ENCODE results near the gene LRFN4.
A peak's percentile ranks its signal among the peaks of the same experiment; 100 is the strongest.
"Not testable (repeated sequence)": the region's sequence is repeated elsewhere in the genome, so short reads cannot be mapped to it uniquely, and the experiment has no call there.

LRFN4 gene

GRCh38 chr11:66856496-66857233 lies at the start of gene LRFN4:
Gene LRFN4 (plus strand): TSS chr11:66857064. CDS start chr11:66857745, 681 bp downstream.
- DNase-seq = no peak

DNA sequence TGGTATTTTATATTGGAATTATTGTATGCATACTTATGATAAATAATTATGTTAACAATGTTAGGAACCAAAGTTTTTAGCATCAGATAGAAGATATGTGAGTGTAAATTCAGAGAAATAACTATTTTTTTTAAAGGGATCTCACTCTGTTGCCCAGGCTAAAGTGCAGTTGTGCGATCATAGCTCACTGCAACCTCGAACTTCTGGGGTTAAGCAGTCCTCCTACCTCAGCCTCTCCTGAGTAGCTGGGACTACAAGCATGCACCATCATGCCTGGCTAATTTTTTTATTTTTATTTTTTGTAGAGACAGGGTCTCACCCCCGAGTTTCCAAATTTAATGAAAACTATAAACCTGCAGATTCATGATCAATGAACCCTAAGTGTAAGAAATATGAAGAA lies 47.3 kb upstream of the LRFN4 start:
- DNase-seq = no peak

DNA sequence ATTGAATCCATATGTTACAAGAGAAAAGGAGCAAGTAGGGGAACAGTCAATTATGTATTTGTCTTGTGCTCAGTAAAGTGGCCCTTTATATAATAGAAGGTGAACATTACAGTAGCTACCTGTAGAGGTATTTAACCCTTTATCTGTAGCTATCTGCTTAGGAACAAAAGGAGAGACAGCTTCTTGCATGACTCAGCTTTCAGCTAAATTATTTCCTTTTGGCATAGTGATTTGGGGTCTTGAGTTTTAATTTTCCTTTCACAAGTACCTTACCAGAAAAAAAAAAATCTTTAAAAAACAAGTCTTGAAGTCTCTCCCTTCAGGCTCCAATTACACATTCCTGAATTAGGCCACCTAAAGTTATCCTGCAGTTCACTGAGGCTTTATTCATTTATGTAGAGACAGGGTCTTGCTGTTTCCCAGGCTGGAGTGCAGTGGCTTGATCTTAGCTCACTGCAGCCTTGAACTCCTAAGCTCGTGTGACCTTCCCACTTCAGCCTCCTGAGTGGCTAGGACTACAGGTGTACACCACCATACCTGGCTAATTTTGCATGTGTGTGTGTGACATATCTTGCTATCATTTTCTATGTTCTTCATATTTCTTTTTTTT lies 46.2 kb upstream of the LRFN4 start:
- no peak for DNase-seq

DNA sequence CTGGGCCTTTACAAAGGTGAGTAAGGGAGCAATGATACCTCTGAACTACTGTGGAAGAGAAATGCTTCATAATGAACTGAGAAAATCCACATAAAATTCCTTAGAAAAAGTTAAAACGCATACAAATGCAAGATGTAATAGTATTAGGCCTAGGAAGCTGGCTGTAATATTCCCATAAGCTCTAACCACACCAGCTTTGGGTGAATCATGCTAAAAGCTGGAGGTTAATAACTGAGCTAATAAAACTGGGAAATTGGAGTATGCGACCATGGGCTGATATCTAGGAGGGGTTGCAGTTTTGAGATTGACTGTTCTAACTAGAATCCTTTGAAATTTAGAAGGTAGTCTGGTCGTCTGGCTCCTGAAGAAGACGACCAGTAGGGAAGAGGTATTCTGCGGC lies 42.2 kb upstream of the LRFN4 start:
- DNase-seq = no peak

GRCh38 chr11:66815646-66816045 lies 41.2 kb upstream of the LRFN4 start:
- no peak for DNase-seq

DNA sequence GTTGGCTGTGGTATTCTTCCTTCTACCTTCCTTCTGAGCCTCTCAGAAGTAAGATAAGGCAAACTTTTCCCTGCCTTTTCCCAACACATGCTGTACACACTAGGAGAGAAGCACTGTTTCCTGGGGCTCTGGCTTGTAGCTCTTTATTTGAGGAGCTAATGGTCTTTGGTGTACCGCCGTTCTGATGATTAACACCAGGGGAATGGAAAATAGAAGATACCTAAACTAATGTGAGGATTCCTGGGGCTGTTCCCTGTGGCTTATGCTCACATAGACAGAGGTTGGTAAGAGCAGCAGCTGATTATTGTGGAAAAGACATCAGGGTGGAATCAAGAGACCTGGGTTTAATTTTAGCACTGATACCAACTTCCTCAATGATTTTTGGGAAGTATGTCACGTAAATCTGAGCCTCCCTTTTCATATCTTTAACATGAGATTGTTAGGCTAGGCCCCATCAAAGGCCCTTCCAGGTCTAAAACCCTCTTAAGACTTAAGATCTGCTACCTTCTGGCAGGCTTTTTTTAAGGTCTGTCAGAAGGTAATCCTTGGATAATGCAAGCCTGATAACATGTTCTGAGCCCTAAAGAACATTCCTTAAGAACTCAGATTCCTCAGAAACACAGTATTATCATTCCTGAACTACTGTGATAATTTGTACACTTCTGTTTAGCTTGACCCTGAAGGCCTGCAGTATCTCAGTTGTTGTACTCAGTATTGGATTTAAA lies 38.5 kb upstream of the LRFN4 start:
- no peak for DNase-seq

DNA sequence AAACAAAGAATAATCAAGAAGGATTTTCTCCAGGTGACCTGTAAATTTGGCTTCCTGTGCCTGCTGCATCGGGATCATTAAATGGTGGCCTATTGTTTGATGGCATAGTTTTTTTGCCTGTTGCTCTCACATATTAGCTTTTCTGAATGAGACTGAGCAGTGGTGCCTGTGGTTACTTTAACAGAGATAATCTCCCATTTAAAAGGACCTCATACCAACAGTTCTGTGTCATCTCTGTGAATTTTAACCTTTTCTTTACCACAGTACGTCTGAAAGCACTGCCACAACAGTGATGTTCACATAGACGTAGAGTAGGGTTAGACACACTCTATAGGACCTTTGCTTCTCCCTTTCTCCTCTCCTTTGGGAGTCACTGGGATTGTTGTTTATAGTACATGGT lies 36.5 kb upstream of the LRFN4 start:
- no peak for DNase-seq

GRCh38 chr11:66820901-66821300 lies 36.0 kb upstream of the LRFN4 start:
- DNase-seq = no peak

DNA sequence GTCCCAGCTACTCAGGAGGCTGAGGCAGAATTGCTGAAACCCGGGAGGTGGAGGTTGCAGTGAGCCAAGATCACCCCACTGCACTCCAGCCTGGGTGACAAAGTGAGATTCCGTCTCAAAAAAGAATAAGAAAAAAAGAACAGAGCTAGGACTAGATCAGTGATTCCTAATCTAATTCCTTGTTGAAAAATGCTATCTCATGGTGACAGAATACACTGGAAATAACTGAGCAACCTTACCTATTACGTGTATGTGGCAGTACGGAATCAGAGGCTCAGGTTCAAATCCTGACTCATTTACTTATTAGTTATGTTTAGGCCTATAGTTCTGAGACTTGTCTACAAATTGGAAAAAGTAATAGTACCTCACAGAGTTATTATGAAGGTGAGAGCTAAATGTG lies 33.2 kb upstream of the LRFN4 start:
- no peak for DNase-seq

DNA sequence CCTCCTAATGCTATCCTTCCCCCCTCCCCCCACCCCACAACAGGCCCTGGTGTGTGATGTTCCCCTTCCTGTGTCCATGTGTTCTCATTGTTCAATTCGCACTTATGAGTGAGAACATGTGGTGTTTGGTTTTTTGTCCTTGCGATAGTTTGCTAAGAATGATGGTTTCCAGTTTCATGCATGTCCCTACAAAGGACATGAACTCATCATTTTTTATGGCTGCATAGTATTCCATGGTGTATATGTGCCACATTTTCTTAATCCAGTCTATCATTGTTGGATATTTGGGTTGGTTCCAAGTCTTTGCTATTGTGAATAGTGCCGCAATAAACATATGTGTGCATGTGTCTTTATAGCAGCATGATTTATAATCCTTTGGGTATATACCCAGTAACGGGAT lies 32.3 kb upstream of the LRFN4 start:
- DNase-seq = not testable (repeated sequence)

GRCh38 chr11:66834539-66834845 lies 22.4 kb upstream of the LRFN4 start:
- no peak for DNase-seq

- DNase-seq = no peak
These were observed 21.9 kb upstream of the LRFN4 start for GRCh38 chr11:66834943-66835342.

- no peak for DNase-seq
These were observed 21.0 kb upstream of the LRFN4 start for GRCh38 chr11:66835768-66836405.

- DNase-seq = no peak
These were observed 16.4 kb upstream of the LRFN4 start for GRCh38 chr11:66840317-66841091.

DNA sequence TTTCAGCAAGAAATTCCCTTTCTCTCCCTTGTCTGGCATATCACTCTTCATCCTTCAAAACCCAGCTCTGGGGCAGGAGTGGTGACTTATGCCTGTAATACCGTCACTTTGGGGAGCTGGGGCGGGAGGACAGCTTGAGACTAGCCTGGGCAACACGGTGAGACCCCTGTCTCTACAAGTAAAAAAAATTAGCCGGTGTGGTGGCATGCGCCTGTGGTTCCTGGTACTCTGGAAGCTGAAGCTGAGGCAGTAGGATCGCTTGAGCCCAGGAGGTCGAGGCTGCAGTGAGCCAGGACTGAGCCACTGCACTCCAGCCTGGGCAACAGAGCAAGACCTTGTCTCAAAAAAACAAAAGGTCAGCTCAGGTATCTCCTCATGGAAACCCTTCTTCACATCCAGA lies 15.0 kb upstream of the LRFN4 start:
- no peak for DNase-seq

DNA sequence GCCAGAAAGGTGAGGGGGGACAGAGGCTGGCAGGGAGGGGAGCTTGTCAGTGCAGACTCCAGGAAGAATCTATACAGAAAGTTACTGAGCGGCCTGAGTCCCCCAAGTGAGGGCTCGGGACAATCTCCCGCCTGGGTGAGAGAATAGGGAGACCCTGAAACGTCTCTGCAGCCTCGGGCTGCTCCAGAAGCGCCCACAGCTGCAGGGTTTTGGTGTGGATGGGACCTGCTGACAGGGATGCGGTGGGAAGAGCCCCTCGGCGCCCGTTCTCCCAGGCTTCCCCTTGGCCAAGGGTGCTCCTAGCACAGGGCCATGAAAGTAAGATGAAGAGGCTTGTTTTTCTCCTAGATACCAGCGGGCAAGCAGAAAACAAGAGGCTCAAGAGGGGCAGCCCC lies 14.4 kb upstream of the LRFN4 start:
- no peak for DNase-seq

DNA sequence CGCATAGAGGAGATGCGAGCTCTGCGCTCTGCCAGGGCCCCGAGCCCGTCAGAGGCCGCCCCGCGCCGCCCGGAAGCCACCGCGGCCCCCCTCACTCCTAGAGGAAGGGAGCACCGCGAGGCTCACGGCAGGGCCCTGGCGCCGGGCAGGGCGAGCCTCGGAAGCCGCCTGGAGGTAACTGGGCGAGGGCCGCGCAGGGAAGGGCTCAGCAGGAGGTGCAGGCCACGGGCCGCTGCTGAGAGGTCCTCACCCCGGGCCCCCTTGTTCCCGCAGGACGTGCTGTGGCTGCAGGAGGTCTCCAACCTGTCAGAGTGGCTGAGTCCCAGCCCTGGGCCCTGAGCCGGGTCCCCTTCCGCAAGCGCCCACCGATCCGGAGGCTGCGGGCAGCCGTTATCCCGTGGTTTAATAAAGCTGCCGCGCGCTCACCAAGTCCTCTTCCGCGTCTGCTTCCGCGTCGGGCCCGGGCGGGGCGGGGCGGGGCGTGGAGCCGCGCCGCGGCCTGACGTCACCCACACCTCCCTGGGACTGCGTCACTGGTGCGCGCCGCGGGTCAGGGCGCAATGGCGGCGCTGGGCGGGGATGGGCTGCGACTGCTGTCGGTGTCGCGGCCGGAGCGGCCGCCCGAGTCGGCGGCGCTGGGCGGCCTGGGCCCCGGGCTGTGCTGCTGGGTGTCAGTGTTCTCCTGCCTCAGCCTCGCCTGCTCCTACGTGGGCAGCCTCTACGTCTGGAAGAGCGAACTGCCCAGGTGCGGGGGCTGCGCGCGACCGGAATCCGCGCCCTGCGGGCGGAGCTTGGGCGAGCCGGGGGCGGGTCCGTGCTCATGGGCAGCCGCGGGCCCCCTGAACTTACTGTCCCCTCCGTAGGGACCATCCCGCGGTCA lies 13.7 kb upstream of the LRFN4 start, which contains the start of gene RCE1:
Gene RCE1, plus strand, starts transcription at position 546 of the 880 bp plus-strand sequence. Its CDS starts 15 bp downstream, at position 561.
- peak; percentile 96 for DNase-seq

GRCh38 chr11:66843776-66844495 lies 12.9 kb upstream of the LRFN4 start:
- no peak for DNase-seq

DNA sequence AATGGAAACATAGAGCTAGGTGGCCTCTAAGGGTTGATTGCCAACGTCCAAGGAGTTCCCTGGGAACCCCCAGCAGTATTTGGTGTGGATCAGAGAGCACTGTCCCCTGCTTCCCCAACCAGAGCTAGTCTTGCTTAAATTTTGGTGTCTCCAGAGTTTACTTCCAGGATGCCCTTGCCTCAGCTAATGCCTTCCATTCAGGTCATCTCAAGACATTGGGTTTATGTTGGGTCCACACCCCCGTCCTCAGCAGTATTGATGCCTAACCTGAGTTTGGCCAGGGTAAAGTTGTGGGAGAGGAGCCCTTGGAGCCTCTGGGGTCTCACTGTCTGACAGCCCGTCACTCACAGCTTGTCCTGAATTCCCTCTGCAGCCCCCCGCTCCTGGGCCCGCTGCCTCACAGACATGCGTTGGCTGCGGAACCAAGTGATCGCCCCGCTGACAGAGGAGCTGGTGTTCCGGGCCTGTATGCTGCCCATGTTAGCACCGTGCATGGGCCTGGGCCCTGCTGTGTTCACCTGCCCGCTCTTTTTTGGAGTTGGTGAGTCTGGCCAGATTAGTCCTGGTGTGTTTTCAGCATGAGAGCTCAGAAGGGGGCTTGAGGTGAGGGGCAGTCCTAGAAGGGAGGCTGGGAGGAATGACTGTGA lies 12.2 kb upstream of the LRFN4 start:
- DNase-seq = no peak

DNA sequence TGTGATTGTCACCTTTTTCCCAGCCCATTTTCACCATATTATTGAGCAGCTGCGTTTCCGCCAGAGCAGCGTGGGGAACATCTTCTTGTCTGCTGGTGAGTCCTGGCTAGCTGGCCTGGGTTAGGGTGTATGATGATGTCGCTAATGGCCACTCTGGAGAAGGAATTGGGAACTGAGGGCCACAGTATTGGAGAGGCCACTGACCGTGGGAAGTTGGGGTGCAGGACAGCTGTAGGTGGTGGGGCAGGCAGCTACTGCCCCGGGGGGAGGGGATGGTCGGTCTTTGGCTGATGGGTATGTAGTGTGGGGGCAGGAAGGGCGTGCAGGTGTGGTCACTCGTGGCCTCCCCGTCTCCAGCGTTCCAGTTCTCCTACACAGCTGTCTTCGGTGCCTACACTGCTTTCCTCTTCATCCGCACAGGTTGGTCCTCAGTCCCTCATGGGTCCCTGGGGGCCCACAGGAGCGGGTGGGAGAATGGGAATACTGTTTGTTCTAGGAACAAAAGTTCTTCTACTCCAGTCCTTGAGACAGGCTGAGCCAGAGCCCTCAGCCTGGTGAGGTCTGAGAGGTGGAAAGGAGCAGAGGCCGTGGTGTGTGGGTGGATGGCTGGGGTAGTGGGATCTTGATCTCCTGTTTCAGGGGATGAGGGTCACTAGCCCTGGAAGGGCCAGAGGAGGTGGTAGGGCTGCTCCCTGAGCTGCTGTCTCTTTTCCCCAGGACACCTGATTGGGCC lies 11.6 kb upstream of the LRFN4 start:
- no peak for DNase-seq

All from KG1 (cell line).